Sigmoid colon (tissue), 3 donors: Measurements from ENCODE around the gene ZFAND3.

Experiments
- POLR2A ChIP-seq, 2 donors: fragments of 450-650 bp; IDR thresholded peaks; one replicate each; pipeline ENCODE4 v1.6.1; 2016; ENCODE audit warnings: antibody characterized with exemption in 2 of 2, mild to moderate bottlenecking in 2 of 2, moderate library complexity in 2 of 2
- TF ChIP-seq, protein P1 (sequence below), 4 experiments: fragments of 450-650 bp in 3 of 4; fragments of 200-600 bp in 1 of 4; IDR thresholded peaks; one replicate each; pipeline ENCODE4 v1.5.1; 2016 to 2019; ENCODE audit warnings: antibody characterized with exemption in 4 of 4, mild to moderate bottlenecking in 3 of 4, moderate library complexity in 2 of 4

DNA sequence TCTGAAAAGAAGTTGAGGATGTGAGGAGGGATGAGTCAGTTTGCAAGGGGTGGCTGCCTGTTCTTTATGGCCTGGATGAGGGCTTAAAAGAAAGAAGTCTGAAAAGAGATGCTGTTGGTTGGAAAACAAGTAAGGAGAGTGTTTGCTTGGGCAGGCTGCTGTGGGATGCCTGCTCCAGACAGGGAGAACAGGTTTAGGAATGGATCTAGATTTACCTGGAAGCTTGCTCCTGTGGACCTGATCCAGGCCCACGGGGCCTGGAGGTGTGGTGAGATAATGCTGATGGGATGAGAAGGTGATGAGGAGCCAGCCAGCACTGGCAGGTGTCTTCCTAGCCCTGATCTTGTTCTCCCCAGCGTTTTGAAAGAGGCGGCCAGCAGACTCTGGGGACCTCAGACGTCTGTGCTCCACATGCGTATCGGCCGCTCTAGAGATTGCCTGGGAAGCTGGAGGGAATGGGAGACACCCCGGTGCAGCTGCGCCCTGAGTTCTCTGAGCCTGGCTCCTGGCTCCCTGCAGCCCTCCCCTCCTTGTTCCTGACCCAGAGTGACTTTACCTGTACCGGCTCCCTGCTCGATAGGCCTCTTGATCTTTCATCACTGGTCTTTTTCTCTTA, 331.3 kb downstream of the ZFAND3 start:
- TF ChIP-seq, protein P1, sequence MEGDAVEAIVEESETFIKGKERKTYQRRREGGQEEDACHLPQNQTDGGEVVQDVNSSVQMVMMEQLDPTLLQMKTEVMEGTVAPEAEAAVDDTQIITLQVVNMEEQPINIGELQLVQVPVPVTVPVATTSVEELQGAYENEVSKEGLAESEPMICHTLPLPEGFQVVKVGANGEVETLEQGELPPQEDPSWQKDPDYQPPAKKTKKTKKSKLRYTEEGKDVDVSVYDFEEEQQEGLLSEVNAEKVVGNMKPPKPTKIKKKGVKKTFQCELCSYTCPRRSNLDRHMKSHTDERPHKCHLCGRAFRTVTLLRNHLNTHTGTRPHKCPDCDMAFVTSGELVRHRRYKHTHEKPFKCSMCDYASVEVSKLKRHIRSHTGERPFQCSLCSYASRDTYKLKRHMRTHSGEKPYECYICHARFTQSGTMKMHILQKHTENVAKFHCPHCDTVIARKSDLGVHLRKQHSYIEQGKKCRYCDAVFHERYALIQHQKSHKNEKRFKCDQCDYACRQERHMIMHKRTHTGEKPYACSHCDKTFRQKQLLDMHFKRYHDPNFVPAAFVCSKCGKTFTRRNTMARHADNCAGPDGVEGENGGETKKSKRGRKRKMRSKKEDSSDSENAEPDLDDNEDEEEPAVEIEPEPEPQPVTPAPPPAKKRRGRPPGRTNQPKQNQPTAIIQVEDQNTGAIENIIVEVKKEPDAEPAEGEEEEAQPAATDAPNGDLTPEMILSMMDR (IDR thresholded peaks at IDR 0.05): no peak
- no peak for TF ChIP-seq POLR2A (IDR thresholded peaks at IDR 0.05)
